Activated CD4-positive, alpha-beta T cell treated with anti-CD3 and anti-CD28 coated beads, Interleukin-2, Interleukin-4, amounts not matched to agents 100 ng/mL and 50 ng/mL, durations not matched to agents 16 hours and 8 hours (primary cell): ENCODE measurements around the gene SULT1E1.
A peak's percentile ranks its signal among the peaks of the same experiment; 100 is the strongest.
"Not testable (repeated sequence)": the region's sequence is repeated elsewhere in the genome, so short reads cannot be mapped to it uniquely, and the experiment has no call there.

Experiments
- DNase-seq: peaks from one replicate; pipeline ENCODE4 v3.0.0-alpha.2; 2020; ENCODE audit warnings: low spot score

The SULT1E1 gene

DNA sequence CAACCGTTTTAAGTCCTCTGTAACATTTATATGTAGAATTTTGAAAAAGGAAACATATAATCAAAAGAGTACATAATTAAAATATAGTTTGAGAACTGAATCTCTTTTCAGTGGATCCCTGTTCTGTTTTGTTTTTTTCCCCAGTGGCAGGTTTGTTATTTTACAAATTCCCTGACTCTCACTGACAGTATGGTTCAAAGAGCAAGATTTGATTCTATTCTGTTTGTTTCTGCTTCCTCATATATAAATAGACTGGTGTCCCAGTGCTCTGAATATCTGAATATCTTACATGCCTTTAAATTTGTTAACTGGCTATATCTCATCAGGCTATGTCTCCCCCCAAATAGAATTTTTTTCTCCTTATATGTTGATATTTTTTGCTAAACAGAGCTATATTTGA lies 16.6 kb downstream of the SULT1E1 start:
- no peak for DNase-seq

DNA sequence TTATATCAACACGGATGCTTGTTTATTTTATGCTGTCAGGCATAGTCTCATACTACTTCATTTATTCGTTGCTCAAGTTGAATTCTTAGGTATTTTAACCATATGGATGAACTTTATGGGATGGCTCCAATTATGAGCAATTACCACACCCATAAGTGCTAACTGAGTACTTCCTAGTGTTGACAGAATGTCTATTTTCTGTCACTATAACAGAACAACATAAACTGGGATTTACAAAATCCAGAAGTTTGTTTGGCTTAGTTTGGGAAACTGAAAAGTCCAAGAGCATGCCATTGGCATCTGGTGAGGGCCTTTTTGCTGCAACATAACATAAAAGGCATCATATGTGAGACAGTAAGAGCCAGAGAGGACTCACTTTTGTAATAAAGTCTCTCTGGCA lies 21.0 kb downstream of the SULT1E1 start:
- no peak for DNase-seq

DNA sequence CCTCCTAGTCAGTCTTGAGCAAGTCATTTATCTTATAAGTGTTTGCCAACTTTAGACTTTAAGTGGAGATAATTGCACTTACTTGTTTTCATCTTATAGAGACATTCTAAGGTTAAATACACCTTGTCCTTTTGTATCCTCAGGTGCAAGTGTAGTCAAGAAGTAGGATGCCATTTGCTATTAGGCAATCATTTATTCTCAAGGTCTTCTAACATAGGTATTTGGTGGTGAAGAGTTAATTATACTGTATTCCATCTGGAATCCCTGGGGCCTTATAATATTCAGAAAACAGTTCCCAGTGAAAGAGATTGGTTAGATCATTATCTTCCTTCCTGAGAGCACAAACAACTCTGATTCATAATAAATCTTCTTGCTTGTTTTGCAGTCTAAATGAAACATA lies 23.7 kb downstream of the SULT1E1 start:
- DNase-seq, result no peak

DNA sequence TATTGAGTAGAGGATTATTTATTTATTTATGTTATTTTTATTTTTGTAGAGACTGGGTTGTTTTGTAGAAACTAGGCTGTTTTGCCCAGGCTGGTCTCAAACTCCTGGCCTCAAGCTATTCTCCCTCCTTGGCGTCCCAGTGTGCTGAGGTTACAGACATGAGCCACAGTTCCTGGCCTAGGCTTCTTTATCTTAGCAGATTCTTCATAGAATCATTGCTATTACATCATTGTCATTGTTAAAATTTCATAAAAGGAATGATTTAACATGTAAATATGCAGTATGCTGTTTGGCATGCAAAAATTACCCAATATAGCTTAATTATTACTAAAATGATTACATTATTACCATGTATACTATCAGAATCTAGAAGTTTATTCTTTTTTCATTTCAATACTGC lies 24.2 kb downstream of the SULT1E1 start:
- no peak for DNase-seq

DNA sequence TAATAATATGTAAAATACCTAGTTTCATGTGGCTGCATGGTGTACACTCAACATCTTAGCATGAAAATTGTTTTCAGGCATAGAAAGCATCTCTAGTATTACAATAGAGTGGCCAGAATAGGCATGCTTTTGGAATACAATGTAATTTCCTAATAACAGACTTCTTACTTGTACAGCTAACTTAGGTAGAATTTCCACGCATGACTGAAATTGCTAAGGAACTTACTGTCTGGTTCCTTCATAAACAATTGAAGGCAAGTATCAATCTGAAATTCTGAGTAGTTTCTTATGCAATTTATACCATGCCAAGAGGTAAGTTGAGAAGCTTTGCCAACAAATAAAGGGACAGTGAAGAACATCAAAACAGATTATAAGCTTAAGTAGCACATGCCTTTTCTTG lies 26.7 kb downstream of the SULT1E1 start:
- DNase-seq, result no peak

DNA sequence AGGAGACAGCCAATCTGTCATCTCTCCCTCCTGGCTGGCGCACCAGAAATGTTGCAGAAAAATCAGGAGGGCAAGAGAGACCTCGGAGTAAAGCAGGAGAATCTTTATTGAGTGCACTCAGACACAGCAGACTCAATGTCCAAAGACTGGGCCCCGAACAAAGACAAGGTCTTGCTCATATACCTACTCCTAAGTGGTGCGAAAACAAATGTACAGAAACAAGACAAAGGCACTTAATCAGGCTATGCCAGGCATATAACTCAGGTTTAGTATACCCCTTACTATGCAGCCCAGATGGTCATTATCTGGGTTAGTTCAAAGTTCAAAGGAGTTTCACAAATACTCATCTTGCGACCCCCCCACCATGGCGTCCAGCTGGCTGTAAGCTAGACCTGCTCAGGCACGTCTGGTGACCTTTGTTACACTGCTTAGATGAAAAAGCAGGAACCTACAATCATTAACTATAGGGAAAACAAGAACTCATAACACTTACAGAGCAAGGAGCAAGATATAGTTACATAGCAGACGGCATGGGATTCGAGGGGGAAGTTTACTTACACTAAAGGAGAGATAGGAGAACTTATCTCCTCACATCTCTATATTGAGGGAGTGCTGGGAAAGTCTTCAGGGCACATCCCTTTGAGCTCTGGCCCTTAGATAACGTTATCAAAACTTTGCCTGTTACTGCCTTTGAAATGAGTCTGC lies 27.5 kb downstream of the SULT1E1 start:
- no peak for DNase-seq

DNA sequence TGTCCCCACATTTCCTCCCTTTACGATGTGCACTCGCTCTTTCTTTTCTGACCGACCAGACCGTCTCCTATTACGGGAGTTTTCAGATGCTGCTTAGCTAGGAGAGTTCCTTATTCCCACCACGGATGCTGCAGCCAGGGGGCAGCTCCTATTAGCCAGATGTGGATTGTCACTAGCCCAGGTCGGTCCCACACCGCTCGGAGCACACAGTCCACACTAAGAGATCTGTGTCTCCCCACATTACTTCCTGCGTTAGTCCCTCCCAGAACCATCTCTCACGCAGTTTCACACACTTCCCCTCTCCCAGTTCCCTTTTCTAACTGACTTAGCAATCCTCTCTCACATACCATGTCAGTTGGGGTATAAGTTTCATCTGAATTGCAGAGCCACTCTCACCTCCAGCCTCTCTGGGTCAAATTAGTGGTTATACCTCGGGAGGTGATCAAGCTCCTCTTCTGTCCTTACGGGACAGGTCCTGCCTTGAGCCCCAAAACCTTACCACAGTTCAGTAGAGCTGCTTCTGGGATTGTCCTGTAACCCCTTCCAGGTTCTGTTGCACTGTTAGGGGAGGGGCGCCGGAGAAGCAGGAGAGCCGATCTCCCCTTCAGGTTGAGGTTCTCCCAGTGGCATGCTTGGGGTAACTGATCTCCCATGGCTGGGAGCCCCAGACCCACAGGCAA lies 28.2 kb downstream of the SULT1E1 start:
- DNase-seq, result no peak

DNA sequence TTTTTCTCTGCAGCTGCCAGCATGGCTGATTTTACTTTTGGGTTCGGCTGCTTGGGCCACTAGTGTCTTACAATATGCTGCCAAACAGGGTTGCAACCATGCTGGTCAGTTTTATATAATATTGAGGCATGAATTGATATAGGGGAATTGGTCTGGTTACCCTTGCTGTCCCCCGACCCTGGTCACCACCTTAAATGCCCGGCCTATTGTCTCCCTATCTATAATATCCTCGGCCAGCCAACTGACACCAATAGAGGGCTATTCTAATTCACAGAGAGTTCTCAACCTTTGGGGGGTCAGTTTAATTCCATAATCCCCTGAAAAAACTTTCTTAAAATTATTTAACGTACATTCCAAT lies 28.7 kb downstream of the SULT1E1 start:
- no peak for DNase-seq

DNA sequence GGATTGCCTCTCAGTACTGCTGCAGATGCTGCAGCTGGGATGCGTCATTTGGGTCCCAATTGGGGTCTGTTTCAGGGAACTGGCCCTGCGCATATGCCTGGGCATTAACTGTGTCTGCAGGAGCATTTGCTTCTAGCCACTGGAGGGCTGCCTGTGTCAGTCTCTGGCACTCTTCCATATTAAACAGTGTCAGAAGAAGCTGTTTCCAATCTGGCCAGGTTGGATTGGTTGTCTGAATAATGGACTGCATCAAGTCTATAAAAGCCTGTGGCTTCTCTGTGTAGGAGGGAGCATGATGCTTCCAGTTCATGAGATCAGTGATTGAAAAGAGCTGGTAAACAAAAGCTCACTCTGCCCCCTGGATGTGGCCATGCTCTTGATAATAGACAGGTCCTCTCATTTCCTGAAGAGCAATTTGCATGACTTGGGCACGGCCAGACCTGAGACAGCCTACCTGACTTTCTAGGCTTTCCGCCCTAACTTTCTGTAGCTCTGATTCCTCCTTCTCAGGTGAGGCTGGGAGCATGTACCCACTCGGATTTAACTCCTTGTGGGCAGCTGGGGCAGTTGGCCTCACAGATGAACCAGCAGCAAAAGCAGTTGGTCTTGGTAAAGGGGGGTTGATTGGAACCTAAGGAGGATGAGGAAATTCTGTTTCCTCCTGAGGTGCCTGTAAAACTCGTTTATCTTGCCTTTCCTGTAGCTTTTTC lies 29.2 kb downstream of the SULT1E1 start:
- no peak for DNase-seq

DNA sequence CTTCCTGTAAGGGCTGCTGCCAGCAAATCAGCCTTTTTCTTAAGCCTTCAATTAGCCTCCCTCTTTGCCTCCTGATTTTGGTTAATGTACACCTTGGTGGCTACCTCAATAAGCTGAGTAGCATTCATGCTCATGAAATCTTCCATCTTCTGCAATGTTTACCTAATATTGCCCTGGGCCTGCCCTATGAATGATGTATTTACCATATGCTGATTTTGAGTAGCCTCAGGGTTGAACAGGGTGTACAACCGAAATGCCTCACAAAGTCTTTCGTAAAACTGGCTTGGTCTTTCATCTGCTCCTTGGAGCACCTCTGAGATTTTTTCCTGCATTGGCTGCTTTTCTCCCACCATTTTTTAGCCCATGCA lies 29.8 kb downstream of the SULT1E1 start:
- no peak for DNase-seq

DNA sequence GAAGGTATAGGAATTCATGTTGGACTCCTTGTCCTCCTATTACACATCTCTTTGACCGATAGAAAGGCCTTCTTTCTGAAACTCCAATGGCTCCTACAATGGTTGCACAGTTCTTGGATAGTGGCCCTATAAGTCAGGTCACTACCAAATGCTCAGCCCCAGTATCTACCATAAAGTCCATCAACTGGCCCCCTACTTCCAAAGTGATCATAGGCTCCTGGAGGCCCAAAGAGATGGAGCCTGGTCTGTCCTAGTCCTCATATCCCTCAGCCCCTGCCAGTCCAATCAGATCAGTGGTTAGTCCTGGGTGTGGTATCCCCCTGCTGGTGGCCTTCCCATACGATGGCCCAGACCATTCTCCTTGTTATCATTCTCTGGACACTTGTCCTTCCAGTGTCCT lies 30.3 kb downstream of the SULT1E1 start:
- DNase-seq, result no peak

DNA sequence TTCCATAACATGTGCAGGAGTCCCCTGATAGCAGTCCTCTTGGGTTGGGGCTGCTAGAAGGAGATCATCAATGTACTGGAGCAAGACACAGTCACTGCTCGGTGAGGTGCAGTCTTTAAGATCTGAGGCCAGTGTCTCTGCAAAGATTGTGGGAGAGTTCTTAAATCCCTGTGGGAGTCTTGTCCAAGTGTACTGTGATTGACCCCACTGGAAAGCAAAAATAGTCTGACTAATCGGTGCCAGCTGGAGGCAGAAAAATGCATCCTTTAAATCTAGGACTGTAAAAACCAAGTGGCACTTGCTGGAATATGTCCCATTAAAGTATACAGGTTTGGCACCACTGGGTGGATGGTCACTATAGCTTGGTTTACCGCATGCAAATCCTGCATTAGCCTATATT lies 31.1 kb downstream of the SULT1E1 start:
- DNase-seq, result no peak

DNA sequence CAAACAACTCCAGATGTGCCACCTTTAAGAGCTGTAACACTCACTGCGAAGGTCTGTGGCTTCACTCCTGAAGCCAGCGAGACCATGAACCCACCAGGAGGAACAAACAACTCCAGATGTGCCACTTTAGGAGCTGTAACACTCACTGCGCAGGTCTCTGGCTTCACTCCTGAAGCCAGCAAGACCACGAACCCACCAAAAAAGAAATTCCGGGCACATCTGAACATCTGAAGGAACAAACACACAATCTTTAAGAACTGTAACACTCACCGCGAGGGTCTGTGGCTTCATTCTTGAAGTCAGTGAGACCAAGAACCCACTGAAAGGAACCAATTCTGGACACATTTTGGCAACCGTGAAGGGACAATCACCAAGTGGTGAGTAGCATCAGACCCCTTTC lies 34.9 kb downstream of the SULT1E1 start:
- not testable (repeated sequence) for DNase-seq

DNA sequence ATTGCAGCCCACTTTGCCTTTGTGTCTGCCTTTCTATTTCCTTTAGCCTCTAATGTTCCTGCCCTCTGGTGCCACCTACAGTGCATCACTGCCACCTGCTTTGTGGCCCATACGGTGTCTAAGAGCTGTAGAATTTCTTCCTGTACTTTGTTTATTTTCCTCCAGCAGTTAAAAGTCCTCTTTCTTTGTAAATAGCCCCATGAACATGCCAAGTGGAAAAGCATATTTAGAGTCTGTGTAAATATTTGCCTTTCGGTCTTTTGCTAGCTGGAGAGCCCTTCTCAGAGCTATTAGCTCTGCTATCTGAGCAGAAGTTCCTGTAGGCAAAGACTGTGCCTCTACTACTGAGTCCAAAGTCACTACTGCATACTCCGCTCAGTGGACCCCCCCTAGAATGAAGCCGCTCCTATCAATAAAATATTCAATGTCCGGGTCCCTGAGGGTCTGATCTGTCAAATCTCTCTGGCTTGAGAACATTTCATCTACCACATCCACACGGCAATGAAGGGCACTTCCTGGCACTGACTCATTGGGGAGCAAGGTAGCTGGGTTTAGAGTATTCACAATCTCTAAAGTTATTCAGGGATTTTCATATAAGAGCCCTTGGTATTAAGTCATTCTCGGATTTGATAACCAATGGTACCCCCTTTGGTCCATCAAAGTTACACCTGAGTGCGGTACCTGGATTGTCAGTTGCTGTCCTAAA lies 36.3 kb downstream of the SULT1E1 start:
- peak; percentile 5 for DNase-seq

DNA sequence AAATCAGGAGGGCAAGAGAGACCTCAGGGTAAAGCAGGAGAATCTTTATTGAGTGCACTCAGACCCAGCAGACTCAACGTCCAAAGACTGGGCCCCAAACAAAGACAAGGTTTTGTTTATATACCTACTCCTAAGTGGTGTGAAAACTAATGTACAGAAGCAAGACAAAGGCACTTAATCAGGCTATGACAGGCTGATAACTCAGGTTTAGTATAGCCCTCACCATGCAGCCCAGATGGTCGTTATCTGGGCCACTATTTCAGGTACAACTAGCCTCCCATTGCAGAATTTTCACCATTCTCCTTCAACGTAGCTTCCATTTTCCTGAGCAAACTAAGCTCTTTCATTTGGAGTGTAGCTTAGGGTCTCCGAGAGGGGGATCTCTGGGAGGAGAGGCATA lies 36.9 kb downstream of the SULT1E1 start:
- no peak for DNase-seq

DNA sequence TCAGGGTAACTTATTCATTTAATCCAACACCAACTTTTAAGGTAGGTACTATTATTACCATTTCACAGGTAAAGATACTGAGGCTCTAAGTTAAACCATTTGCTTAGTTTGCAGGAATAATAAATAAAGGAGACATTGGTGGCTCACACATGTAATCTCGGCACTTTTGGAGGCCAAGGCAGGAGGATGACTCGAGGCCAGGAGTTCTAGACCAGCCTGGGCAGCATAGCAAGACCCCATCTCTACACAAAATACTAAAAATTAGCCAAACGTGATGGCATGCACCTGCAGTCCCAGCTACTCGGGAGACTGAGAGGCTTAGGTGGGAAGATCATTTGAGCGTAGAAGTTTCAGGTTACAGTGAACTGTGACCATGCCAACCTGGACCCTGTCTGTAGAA lies 37.7 kb downstream of the SULT1E1 start:
- no peak for DNase-seq

DNA sequence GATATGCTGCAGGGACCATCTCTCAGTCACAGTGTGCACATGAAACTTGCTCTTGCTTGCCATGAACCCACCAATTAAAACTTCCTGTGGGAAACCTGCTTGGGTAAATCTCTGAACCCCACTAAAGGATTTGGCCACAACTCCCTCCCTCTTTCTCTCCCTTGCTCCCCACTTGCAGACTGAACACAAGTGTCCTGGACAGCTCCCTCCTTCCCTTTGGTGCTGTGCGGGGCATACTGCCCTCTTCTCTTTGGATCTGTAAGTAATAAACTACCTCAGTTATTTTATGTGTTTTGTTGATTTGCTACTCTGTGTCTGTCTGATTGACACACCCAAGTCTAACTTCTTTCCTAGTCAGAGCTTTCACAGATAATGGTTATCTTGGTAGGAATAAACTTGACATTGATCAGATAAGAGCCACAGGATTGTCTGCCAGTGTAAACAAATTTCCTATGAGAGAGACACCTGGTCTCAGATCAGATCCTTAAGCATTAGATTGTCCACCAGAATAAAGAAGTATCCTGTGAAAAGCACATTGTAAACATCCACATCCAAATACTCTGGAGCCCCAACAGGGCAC lies 41.8 kb downstream of the SULT1E1 start:
- no peak for DNase-seq

DNA sequence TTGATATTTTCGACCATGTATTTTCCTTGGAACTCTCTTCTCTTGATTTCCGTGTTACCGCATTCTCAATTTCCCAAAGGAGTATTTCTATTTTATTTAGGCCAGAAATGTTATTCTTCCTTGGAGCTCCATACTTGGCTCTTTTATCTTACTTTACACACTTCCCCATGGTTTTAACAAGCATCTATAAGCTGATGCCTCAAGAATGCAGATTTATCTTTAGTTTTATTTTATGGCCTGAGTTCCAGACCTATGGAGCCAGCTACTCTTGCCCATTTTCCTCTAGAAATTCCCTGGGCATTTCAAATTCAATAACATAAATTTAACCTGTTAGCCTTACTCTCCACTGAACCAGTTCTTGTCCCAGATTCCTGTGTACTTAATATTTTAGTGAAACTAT lies 43.7 kb downstream of the SULT1E1 start:
- DNase-seq, result no peak

DNA sequence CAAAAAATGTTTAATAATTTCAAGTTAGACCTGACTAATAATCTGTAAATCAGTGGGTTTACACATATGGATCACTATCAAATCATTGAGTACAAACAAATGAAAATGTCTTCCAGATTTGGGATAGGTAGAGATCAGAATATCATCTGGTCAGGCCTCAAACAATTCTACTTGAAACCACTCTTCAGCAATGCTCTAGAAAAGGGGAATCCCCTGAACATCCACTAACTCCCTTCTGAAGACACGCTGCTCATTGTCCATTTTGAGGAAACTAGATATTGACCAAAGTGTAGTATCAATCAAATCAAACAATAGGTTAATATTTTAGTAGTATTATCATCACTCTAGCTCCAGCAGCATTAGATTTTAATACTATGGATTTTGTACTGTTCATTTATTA lies 46.3 kb downstream of the SULT1E1 start:
- no peak for DNase-seq

DNA sequence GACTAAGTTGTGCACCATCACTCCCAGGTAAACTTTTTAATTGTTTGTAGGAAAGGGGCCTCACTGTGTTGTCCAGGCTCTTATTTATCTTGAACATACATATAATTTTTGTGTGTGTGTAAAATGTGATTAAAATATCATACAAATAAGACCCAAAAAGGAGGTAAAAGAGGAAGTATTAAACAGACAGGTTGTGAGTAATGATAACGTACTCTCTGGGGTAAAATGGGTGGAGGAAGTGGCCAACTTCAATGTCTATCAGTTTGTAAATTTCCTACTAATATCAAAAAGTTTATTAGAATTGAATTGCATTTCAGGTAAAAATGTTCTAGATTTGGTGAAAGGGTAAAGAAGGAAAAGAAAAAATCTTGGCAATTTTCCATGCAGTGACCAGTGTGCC lies 48.8 kb downstream of the SULT1E1 start:
- no peak for DNase-seq

DNA sequence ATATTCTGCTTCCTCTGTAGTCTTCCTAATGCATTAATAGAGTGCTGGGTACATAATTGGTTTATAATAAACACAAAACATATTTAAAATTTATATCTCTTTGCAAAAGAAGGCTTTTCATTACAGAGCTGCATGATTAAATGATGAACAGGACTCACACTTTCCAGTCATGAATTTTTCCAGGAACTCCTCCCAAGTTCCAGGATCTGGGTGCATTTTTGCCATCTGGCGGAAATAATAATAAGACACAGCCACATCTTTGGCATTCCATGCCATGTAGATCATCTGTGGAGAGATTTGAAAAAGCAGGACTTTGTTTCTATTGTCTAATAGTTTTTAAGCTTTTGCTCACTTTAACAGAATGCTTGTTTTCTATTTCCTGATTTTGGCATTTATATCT lies 59.3 kb downstream of the SULT1E1 start:
- no peak for DNase-seq

DNA sequence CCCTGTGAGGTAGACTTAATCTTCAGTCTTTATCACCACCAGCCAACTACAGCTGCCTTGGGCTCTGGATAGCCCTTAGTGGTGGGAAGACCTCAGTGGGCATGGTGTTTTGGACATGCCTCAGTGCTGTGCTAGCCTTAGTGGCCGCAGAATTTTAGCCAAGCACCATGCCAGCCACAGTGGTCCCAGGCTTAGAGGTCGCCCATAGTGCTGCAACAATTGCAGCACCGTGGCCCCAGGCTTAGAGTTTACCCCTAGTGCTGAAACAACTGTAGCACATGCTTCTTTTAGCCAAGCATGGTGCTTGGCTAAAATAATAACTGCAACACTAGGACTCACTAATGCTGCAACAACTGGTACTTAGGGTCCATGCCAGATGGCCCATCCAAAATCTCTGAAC lies 60.6 kb downstream of the SULT1E1 start:
- DNase-seq, result no peak

DNA sequence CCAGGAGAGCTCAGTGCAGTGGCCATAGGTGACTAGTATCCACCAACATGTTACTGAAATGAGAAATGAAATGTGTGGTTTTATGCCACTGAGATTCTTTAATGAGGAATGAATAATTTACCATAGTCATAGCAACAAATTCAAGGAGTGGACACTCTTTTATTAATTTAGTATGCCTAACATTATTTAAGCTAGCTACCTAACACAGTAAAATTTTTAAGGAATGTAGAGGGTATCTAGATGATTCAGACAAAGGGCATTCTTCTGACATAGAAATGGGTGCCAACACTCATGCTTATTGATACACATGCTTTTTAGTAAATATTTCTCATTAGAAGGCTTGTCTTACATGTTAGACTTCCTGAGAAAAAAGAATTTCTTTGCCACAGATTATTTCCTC lies 66.2 kb downstream of the SULT1E1 start:
- no peak for DNase-seq
